OCI-LY1 (cell line): ENCODE results near the gene CLRN3.

ENCODE experiments used
- H2AFZ ChIP-seq: fragments of 200-600 bp; sonication (generic), shearing (Covaris generic); 2 replicates; pipeline ENCODE4 v1.6.0; 2014; ENCODE audit warnings: antibody characterized with exemption, mild to moderate bottlenecking, low read length
- H3F3A ChIP-seq: fragments of 200-600 bp; sonication (generic), shearing (Covaris generic); 2 replicates; pipeline ENCODE4 v1.6.0; 2014; ENCODE audit warnings: mild to moderate bottlenecking, antibody characterized with exemption, low read length, moderate library complexity; ENCODE audit not compliant: insufficient read depth
- H3K27ac ChIP-seq: fragments of 200-600 bp; sonication (generic); 2 replicates; pipeline ENCODE4 v1.5.1; 2014; ENCODE audit warnings: low read length, mixed run types, mild to moderate bottlenecking, low read depth; ENCODE audit not compliant: poor library complexity, severe bottlenecking
- H3K27me3 ChIP-seq: fragments of 200-600 bp; sonication (generic); 2 replicates; pipeline ENCODE4 v1.6.0; 2014; ENCODE audit warnings: antibody characterized with exemption, mild to moderate bottlenecking, low read length, moderate library complexity; ENCODE audit not compliant: insufficient read depth
- H3K36me3 ChIP-seq: fragments of 200-600 bp; sonication (generic); 2 replicates; pipeline ENCODE4 v1.6.1; 2014; ENCODE audit warnings: mild to moderate bottlenecking, antibody characterized with exemption, low read length, moderate library complexity, mixed read lengths; ENCODE audit not compliant: insufficient read depth
- H3K4me1 ChIP-seq: fragments of 200-600 bp; sonication (generic); 2 replicates; pipeline ENCODE4 v1.5.1; 2014; ENCODE audit warnings: mild to moderate bottlenecking, low read length, moderate library complexity; ENCODE audit not compliant: insufficient read depth, severe bottlenecking
- H3K4me2 ChIP-seq: fragments of 200-600 bp; sonication (generic), shearing (Covaris generic); 2 replicates; pipeline ENCODE4 v1.6.1; 2014; ENCODE audit warnings: low read length
- H3K4me3 ChIP-seq: fragments of 200-600 bp; sonication (generic); 2 replicates; pipeline ENCODE4 v1.5.1; 2014; ENCODE audit warnings: low read length, low read depth, mild to moderate bottlenecking, mixed read lengths; ENCODE audit not compliant: poor library complexity, severe bottlenecking
- H3K79me2 ChIP-seq: fragments of 200-600 bp; shearing (Covaris generic); 2 replicates; pipeline ENCODE4 v1.6.1; 2016; ENCODE audit warnings: mixed run types, low read length, mixed read lengths; ENCODE audit not compliant: insufficient read depth
- H3K9ac ChIP-seq: fragments of 200-600 bp; sonication (generic), shearing (Covaris generic); 2 replicates; pipeline ENCODE4 v1.6.1; 2014; ENCODE audit warnings: mild to moderate bottlenecking, low read length, mixed read lengths
- H3K9me2 ChIP-seq: fragments of 200-600 bp; sonication (generic), shearing (Covaris generic); 2 replicates; pipeline ENCODE4 v1.6.1; 2014; ENCODE audit warnings: low read depth, mild to moderate bottlenecking, low read length, mixed read lengths
- H3K9me3 ChIP-seq: fragments of 200-600 bp; shearing (Covaris generic); 2 replicates; pipeline ENCODE4 v1.6.1; 2014; ENCODE audit warnings: low read length, mixed read lengths
- H4K20me1 ChIP-seq: fragments of 200-600 bp; sonication (generic), shearing (Covaris generic); 2 replicates; pipeline ENCODE4 v1.6.0; 2016; ENCODE audit warnings: mild to moderate bottlenecking, low read length; ENCODE audit not compliant: insufficient read depth
- EZH2 ChIP-seq: fragments of 200-600 bp; sonication (generic), shearing (Covaris generic); IDR thresholded peaks from 2 replicates; pipeline ENCODE4 v1.8.0; 2017; ENCODE audit warnings: borderline replicate concordance, mixed run types, mild to moderate bottlenecking, antibody characterized with exemption, low read length, moderate library complexity, mixed read lengths
- TF ChIP-seq, protein P1 (sequence below): fragments of 200-600 bp; sonication (generic), shearing (Covaris generic); IDR thresholded peaks from 2 replicates; pipeline ENCODE4 v1.5.1; 2017; ENCODE audit warnings: mild to moderate bottlenecking, antibody characterized with exemption, low read length, moderate library complexity, mixed read lengths

The CLRN3 gene

GRCh38 chr10:127886371-127887051 is 6.2 kb downstream of the CLRN3 start:
- Histone ChIP-seq H3K36me3 (no peaks in the 10 kb centered on the region), H2AFZ (no peak overlapping the region), H3K9ac (no peak overlapping the region), H3K27me3 (0 out of 2 replicates have a peak, but pooled peaks cover 3% of the 10 kb centered on the region), H3K79me2 (no peaks in the 10 kb centered on the region), H3K9me3 (no peaks in the 10 kb centered on the region), H3K27ac (no peak overlapping the region), H4K20me1 (no peaks in the 10 kb centered on the region), H3K4me3 (no peak overlapping the region), H3K4me2 (no peak overlapping the region), H3F3A (no peaks in the 10 kb centered on the region), H3K9me2 (no peaks in the 10 kb centered on the region), H3K4me1 (no peaks in the 10 kb centered on the region)
- TF ChIP-seq, protein P1, sequence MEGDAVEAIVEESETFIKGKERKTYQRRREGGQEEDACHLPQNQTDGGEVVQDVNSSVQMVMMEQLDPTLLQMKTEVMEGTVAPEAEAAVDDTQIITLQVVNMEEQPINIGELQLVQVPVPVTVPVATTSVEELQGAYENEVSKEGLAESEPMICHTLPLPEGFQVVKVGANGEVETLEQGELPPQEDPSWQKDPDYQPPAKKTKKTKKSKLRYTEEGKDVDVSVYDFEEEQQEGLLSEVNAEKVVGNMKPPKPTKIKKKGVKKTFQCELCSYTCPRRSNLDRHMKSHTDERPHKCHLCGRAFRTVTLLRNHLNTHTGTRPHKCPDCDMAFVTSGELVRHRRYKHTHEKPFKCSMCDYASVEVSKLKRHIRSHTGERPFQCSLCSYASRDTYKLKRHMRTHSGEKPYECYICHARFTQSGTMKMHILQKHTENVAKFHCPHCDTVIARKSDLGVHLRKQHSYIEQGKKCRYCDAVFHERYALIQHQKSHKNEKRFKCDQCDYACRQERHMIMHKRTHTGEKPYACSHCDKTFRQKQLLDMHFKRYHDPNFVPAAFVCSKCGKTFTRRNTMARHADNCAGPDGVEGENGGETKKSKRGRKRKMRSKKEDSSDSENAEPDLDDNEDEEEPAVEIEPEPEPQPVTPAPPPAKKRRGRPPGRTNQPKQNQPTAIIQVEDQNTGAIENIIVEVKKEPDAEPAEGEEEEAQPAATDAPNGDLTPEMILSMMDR, result no peak
- no peak for TF ChIP-seq EZH2

DNA sequence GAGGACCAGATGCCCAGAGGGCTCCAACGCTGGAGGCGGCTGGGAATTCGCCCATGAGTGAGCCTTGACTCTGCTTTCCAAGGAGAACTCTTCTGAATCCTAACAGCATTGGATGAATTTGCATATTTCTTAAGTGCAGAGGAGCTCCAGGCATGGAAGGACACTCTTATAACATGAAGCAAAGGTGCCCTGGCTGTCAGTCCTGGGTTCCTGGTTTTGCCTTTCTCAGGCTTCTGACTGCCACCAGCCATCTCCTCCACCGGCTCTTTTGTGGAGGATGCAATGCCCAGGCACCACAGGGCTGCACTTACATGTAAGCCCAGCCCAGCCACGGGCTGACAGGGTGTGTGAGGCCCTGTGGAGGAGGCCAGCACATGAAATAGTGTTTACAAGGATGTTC is 8.2 kb downstream of the CLRN3 start:
- TF ChIP-seq EZH2, result no peak
- TF ChIP-seq, protein P1, result no peak
- 0 out of 2 replicates have a peak, but pooled peaks cover 3% of the 10 kb centered on the region for H3K27me3 ChIP-seq
- H3K9me2 ChIP-seq, result no peaks in the 10 kb centered on the region
- H3K9ac ChIP-seq, result no peak overlapping the region
- H2AFZ ChIP-seq, result no peak overlapping the region
- no peak overlapping the region for H3K4me2 ChIP-seq
- no peak overlapping the region for H3K27ac ChIP-seq
- H3F3A ChIP-seq, result no peaks in the 10 kb centered on the region
- H3K9me3 ChIP-seq, result no peaks in the 10 kb centered on the region
- no peaks in the 10 kb centered on the region for H3K79me2 ChIP-seq
- H3K4me1 ChIP-seq, result no peaks in the 10 kb centered on the region
- H3K36me3 ChIP-seq, result no peaks in the 10 kb centered on the region
- H4K20me1 ChIP-seq, result no peaks in the 10 kb centered on the region
- H3K4me3 ChIP-seq, result no peak overlapping the region

GRCh38 chr10:127883516-127883915 is 9.2 kb downstream of the CLRN3 start:
- Histone ChIP-seq H3K79me2 (no peaks in the 10 kb centered on the region), H3K4me1 (no peaks in the 10 kb centered on the region), H3K4me2 (no peak overlapping the region), H3K27ac (no peak overlapping the region), H3K36me3 (no peaks in the 10 kb centered on the region), H4K20me1 (no peaks in the 10 kb centered on the region), H3K9me3 (no peaks in the 10 kb centered on the region), H3K9ac (no peak overlapping the region), H2AFZ (no peak overlapping the region), H3K27me3 (0 out of 2 replicates have a peak, but pooled peaks cover 3% of the 10 kb centered on the region), H3K9me2 (no peaks in the 10 kb centered on the region), H3K4me3 (no peak overlapping the region), H3F3A (no peaks in the 10 kb centered on the region)
- TF ChIP-seq, protein P1, result no peak
- TF ChIP-seq EZH2, result no peak
